SIG-M5 treated with dmso at 0.1 percent for 504 hours (cell line): ENCODE data around the gene CCDC68.

ENCODE experiments used
- DNase-seq: peaks from one replicate; lab custom pipeline; 2025; ENCODE audit not compliant: unreplicated experiment; lab: John Stamatoyannopoulos, UW

CCDC68 gene

GRCh38 chr18:54923339-54923956 is 35.8 kb downstream of the CCDC68 start:
- no peak for DNase-seq

- no peak for DNase-seq
Measured at GRCh38 chr18:54919412-54919811, 39.8 kb downstream of the CCDC68 start.

GRCh38 chr18:54918060-54918459 is 41.2 kb downstream of the CCDC68 start:
- DNase-seq = no peak

- no peak for DNase-seq
Measured at GRCh38 chr18:54916507-54916906, 42.8 kb downstream of the CCDC68 start.

- no peak for DNase-seq
Measured at GRCh38 chr18:54914816-54915215, 44.4 kb downstream of the CCDC68 start.

- no peak for DNase-seq
Measured at GRCh38 chr18:54911551-54911950, 47.7 kb downstream of the CCDC68 start.

GRCh38 chr18:54910161-54910919 is 48.9 kb downstream of the CCDC68 start:
- DNase-seq = no peak

- DNase-seq = no peak
Measured at GRCh38 chr18:54909538-54909937, 49.7 kb downstream of the CCDC68 start.

- no peak for DNase-seq
Measured at GRCh38 chr18:54906331-54907185, 52.7 kb downstream of the CCDC68 start.

- no peak for DNase-seq
Measured at GRCh38 chr18:54905629-54906028, 53.6 kb downstream of the CCDC68 start.

GRCh38 chr18:54904581-54904980 is 54.7 kb downstream of the CCDC68 start:
- DNase-seq = no peak

GRCh38 chr18:54900290-54900689 is 59.0 kb downstream of the CCDC68 start:
- DNase-seq = no peak

- DNase-seq = no peak
Measured at GRCh38 chr18:54899500-54899899, 59.8 kb downstream of the CCDC68 start.

GRCh38 chr18:54888933-54889332 is 70.3 kb downstream of the CCDC68 start:
- DNase-seq = no peak

- no peak for DNase-seq
Measured at GRCh38 chr18:54888378-54888777, 70.9 kb downstream of the CCDC68 start.

GRCh38 chr18:54883816-54884604 is 75.3 kb downstream of the CCDC68 start:
- DNase-seq = no peak

GRCh38 chr18:54882318-54882717 is 76.9 kb downstream of the CCDC68 start:
- no peak for DNase-seq

- no peak for DNase-seq
Measured at GRCh38 chr18:54881229-54881768, 78.0 kb downstream of the CCDC68 start.

GRCh38 chr18:54880395-54881105 is 78.7 kb downstream of the CCDC68 start:
- no peak for DNase-seq

- DNase-seq = no peak
Measured at GRCh38 chr18:54879691-54880090, 79.6 kb downstream of the CCDC68 start.
